Activated naive CD8-positive, alpha-beta T cell treated with anti-CD3 and anti-CD28 coated beads, Interleukin-2, amount 50 U/mL, for 24 hours (primary cell): Measurements from ENCODE around the gene CD1D.

Source experiments
- ATAC-seq: fragments of 150-1000 bp; cut with Tn5 transposase; one replicate; pipeline ENCODE4 v1.10.0; 2021
- DNase-seq: peaks from one replicate; pipeline ENCODE4 v3.0.0; 2021
- H3K27ac Mint-ChIP-seq: one replicate; pipeline ENCODE4 v1.8.0; 2021; ENCODE audit warnings: mild to moderate bottlenecking, mixed read lengths
- H3K27me3 Mint-ChIP-seq: one replicate; pipeline ENCODE4 v1.8.0; 2021; ENCODE audit warnings: mixed read lengths
- H3K36me3 Mint-ChIP-seq: one replicate; pipeline ENCODE4 v1.8.0; 2021; ENCODE audit warnings: low read depth, mixed read lengths
- H3K4me1 Mint-ChIP-seq: one replicate; pipeline ENCODE4 v1.8.0; 2021; ENCODE audit warnings: mixed read lengths
- H3K4me3 Mint-ChIP-seq: one replicate; pipeline ENCODE4 v1.8.0; 2021; ENCODE audit warnings: mild to moderate bottlenecking, moderate library complexity, mixed read lengths
- H3K9me3 Mint-ChIP-seq: one replicate; pipeline ENCODE4 v1.8.0; 2021; ENCODE audit warnings: mixed read lengths

The CD1D gene

DNA sequence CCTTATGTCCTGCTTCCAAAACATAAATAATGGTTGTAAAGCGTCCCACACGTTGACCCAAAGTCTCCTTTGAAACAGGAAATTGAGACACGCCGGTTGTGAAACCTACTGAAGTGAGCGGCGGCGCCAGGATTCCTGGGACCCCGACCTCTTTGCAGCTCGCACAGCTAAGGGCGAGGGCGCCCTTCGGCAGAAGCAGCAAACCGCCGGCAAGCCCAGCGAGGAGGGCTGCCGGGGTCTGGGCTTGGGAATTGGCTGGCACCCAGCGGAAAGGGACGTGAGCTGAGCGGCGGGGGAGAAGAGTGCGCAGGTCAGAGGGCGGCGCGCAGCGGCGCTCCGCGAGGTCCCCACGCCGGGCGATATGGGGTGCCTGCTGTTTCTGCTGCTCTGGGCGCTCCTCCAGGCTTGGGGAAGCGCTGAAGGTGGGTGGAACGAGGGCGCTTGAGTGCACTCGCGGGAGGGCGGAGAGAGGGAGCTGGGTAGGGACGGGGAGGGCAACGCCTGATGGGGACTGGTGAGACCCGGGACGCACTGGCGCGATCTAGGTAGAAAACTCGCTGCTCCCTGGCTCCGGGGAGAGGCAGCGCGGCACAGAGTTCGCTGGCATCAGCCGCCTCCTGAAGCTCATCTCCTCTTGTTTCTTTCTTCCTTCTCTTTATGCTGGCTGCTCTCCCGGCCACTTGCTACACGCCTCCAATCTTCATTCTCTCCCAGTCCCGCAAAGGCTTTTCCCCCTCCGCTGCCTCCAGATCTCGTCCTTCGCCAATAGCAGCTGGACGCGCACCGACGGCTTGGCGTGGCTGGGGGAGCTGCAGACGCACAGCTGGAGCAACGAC lies at the start of gene CD1D:
CD1D (plus strand) TSS at position 155 of the 836 bp plus-strand sequence; CDS start at position 362, 207 bp downstream.
- H3K4me1 Mint-ChIP-seq = peaks cover 24% of the 10 kb centered on the region
- DNase-seq = peak; percentile 11
- no peaks in the 10 kb centered on the region for H3K9me3 Mint-ChIP-seq
- H3K4me3 Mint-ChIP-seq = peak within 1 kb of the TSS; percentile 73
- peak; percentile 41 for ATAC-seq
- H3K27me3 Mint-ChIP-seq = peaks cover 62% of the 10 kb centered on the region
- H3K36me3 Mint-ChIP-seq = no peaks in the 10 kb centered on the region
- H3K27ac Mint-ChIP-seq = no peak within 1 kb of the TSS

DNA sequence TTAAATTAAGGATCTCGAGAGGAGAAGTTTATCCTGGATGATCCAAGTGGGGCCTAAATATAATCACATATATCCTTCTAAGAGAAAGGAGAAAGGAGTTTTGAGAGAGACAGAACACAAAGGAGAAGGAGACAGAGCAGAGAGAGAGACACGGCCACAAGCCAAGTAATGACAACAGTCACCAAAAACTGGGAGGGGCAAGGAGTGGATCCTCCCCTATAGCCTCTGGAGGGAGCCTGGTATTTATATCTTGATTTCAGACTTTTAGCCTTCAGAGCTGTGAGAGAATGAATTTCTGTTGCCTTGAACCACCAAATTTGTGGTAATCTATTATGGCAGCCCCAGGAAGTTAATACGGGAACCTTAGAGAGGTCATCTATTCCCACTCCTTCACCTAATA lies 49.5 kb upstream of the CD1D start:
- ATAC-seq = no peak
- Mint-ChIP-seq H3K4me3 (no peak overlapping the region), H3K36me3 (no peaks in the 10 kb centered on the region), H3K9me3 (no peaks in the 10 kb centered on the region), H3K27me3 (no peaks in the 10 kb centered on the region), H3K27ac (no peak overlapping the region), H3K4me1 (no peaks in the 10 kb centered on the region)
- no peak for DNase-seq

GRCh38 chr1:158140764-158141192 lies 39.9 kb upstream of the CD1D start:
- no peak for ATAC-seq
- Mint-ChIP-seq H3K4me1 (no peaks in the 10 kb centered on the region), H3K4me3 (no peak overlapping the region), H3K36me3 (no peaks in the 10 kb centered on the region), H3K9me3 (no peaks in the 10 kb centered on the region), H3K27me3 (peaks cover 2% of the 10 kb centered on the region), H3K27ac (no peak overlapping the region)
- no peak for DNase-seq

DNA sequence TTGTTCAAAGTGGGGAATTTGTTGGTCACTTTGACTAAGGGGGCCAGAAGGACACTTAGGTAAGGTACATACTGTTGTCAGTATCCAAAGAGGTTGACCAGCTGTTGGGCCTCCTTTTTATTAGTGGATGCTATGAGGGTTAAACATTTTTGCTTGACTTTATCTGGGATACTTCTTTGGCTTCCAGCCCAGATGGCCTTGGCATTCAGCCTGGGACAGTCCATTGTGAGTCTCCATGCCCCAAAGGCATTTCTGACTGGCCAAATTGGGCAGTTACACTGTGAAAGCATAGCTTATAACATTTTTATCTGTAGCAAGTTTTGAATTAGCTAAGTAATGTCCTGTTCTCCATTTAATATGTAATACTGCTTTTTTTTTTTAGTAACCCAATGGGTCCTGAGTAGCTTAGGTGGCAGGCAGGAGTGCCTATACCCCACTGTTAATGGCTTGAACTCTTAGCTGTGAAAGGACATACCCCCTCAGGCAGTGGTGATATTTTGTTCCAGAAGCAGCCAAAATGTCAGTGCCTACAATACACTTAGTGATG lies 35.4 kb upstream of the CD1D start:
- no peak overlapping the region for H3K27ac Mint-ChIP-seq
- peaks cover 1% of the 10 kb centered on the region for H3K36me3 Mint-ChIP-seq
- ATAC-seq (no peak), DNase-seq (no peak)
- H3K4me1 Mint-ChIP-seq = peaks cover 21% of the 10 kb centered on the region
- H3K4me3 Mint-ChIP-seq = no peak overlapping the region
- H3K9me3 Mint-ChIP-seq = no peaks in the 10 kb centered on the region
- H3K27me3 Mint-ChIP-seq = no peaks in the 10 kb centered on the region

DNA sequence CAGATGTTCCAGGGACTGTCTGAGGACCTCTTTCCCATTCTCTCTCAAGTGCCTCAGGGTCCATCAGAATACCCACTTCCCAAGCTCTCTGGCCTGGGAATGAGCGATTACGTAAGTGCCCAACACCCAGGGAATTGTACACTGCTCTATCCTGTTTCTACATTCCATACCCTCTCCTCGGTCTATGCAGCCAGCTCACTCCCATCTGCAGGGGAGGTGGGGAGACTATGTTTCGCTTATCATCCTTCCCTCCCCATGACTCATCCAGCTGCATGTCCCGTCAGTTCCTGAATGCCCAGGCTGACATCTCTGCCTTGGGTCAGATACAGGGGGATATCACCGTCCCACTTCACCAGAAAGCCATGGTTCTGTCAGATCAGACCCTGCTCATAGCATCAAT lies 34.5 kb upstream of the CD1D start:
- H3K27ac Mint-ChIP-seq = no peak overlapping the region
- peaks cover 1% of the 10 kb centered on the region for H3K36me3 Mint-ChIP-seq

DNA sequence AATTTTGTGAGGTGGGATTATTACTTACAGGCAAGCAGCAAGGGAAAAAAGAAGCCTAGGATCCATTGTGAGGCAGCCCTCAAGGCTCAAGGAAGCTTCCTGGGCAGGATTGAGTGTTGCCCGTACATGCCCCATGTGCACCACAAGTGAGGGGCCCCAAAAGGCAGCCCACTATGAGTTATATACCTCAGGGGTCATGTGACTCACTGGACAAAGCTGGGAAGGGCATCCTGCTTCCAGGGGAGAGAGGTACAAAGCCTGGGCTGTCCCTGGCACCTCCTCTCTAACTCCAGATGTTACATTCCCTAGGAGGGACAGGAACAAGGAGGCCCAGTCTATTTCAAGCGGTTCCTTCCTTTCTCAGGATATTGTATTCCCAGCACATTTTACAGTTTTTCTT lies 34.0 kb upstream of the CD1D start:
- DNase-seq (no peak), ATAC-seq (no peak)
- H3K4me1 Mint-ChIP-seq = peaks cover 28% of the 10 kb centered on the region
- H3K9me3 Mint-ChIP-seq = no peaks in the 10 kb centered on the region
- H3K27me3 Mint-ChIP-seq = no peaks in the 10 kb centered on the region
- H3K36me3 Mint-ChIP-seq = peaks cover 1% of the 10 kb centered on the region
- H3K27ac Mint-ChIP-seq = no peak overlapping the region
- H3K4me3 Mint-ChIP-seq = no peak overlapping the region

More for the DNA sequence above, 34.5 kb upstream of the CD1D start:
- ATAC-seq (no peak), DNase-seq (no peak)
- H3K27me3 Mint-ChIP-seq = no peaks in the 10 kb centered on the region
- peaks cover 28% of the 10 kb centered on the region for H3K4me1 Mint-ChIP-seq
- no peak overlapping the region for H3K4me3 Mint-ChIP-seq
- H3K9me3 Mint-ChIP-seq = no peaks in the 10 kb centered on the region

DNA sequence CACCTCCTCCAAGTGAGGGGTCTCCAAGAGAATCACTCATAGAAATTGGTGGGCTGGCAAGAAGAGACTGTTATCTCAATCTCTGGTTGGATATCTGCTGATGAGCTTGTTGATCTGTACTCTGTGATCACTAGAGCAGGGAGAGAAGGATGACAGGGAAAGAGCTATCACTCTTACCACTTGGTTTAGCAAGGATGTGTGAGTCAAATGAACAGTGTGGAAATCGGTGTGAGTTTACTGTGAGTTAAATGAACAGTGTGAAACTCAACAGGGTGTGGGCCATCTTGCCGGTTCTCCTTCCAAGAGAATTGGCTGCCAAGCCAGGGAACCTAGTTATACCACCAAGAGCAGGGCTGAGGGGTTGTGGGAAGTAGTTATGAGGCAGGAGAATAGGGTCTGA lies 33.3 kb upstream of the CD1D start:
- DNase-seq (no peak), ATAC-seq (no peak)
- Mint-ChIP-seq H3K27ac (no peak overlapping the region), H3K36me3 (peaks cover 1% of the 10 kb centered on the region), H3K27me3 (no peaks in the 10 kb centered on the region), H3K9me3 (no peaks in the 10 kb centered on the region), H3K4me1 (peaks cover 28% of the 10 kb centered on the region), H3K4me3 (no peak overlapping the region)

- H3K36me3 Mint-ChIP-seq = peaks cover 1% of the 10 kb centered on the region
- H3K27me3 Mint-ChIP-seq = no peaks in the 10 kb centered on the region
- H3K4me3 Mint-ChIP-seq = no peak overlapping the region
- no peak for ATAC-seq
- DNase-seq = no peak
- peaks cover 29% of the 10 kb centered on the region for H3K4me1 Mint-ChIP-seq
- H3K27ac Mint-ChIP-seq = no peak overlapping the region
- no peaks in the 10 kb centered on the region for H3K9me3 Mint-ChIP-seq
Measured at GRCh38 chr1:158147869-158148268, 32.8 kb upstream of the CD1D start.

DNA sequence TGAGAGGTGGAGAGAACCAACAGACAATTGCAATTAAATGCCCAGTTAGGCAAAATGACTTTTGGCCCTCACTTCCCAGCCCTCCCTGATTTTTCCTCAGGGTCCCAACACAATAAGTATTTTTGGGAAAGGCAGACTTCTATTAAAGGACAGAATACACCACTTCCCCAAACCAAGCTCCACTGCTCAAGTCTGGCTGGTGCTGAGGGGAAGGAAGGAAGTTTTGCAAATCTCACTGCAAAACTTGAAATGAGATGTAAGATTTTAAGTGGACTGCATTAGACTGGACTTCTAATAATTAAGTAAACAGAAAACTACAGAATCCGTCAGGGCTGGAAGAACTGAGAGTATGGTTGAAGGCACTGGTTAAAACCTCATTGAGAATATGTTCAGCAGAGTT lies 32.2 kb upstream of the CD1D start:
- no peak for ATAC-seq
- H3K9me3 Mint-ChIP-seq = no peaks in the 10 kb centered on the region
- no peaks in the 10 kb centered on the region for H3K27me3 Mint-ChIP-seq
- no peak for DNase-seq
- H3K4me1 Mint-ChIP-seq = peaks cover 30% of the 10 kb centered on the region
- peaks cover 1% of the 10 kb centered on the region for H3K36me3 Mint-ChIP-seq
- peak overlapping the region; percentile 83 for H3K4me3 Mint-ChIP-seq
- H3K27ac Mint-ChIP-seq = no peak overlapping the region

DNA sequence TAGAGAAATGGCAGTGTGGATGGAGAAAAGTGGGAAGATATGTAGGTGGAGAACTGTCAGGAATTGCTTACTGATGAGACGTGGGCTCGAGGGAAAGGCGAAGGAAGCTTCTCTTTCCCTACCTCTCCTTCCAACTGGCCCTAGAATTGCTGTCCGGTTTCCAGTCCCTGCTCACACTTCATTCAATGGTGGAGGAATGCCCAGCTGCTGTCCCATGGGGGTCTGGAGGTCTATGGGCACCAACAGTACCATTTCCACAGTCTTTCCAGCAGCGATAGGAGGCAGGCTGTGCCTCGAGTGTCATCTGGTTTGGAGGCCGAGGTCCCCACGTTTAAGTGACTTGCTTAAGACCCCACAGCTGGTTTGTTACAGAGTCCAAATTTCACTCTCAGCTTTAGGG lies 31.5 kb upstream of the CD1D start:
- peaks cover 30% of the 10 kb centered on the region for H3K4me1 Mint-ChIP-seq
- no peak overlapping the region for H3K27ac Mint-ChIP-seq
- H3K9me3 Mint-ChIP-seq = no peaks in the 10 kb centered on the region
- H3K4me3 Mint-ChIP-seq = peak overlapping the region; percentile 83
- ATAC-seq = no peak
- H3K36me3 Mint-ChIP-seq = peaks cover 1% of the 10 kb centered on the region
- peaks cover 3% of the 10 kb centered on the region for H3K27me3 Mint-ChIP-seq
- no peak for DNase-seq

- peaks cover 4% of the 10 kb centered on the region for H3K27me3 Mint-ChIP-seq
- no peaks in the 10 kb centered on the region for H3K9me3 Mint-ChIP-seq
- peaks cover 1% of the 10 kb centered on the region for H3K36me3 Mint-ChIP-seq
- DNase-seq = peak; percentile 78
- H3K4me3 Mint-ChIP-seq = peak overlapping the region; percentile 83
- peak; percentile 91 for ATAC-seq
- peak overlapping the region; percentile 89 for H3K27ac Mint-ChIP-seq
- H3K4me1 Mint-ChIP-seq = peaks cover 30% of the 10 kb centered on the region
Measured at GRCh38 chr1:158149577-158150269, 31.0 kb upstream of the CD1D start.

DNA sequence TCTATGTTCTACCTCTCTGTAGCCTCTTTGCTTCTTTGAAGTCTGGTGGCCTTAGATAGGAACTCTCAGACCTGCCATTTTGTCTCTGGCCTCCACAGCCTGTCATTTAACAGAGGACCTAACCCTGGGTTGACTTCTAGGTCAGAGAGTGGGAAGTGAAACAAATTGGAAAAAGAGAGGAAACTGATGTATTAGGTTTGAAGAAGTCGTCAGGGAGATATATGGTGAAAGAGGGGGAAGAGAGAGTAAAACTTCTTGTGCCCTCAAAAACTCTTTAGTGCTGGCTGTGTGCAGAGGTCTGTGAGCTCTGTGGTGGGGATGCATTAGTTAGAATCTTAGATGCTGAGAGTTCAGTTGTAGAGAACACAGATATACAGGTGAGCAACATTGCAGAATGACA lies 30.2 kb upstream of the CD1D start:
- H3K36me3 Mint-ChIP-seq = peaks cover 1% of the 10 kb centered on the region
- peak overlapping the region; percentile 89 for H3K27ac Mint-ChIP-seq
- ATAC-seq (no peak), DNase-seq (no peak)
- H3K9me3 Mint-ChIP-seq = no peaks in the 10 kb centered on the region
- H3K27me3 Mint-ChIP-seq = peaks cover 4% of the 10 kb centered on the region
- peaks cover 30% of the 10 kb centered on the region for H3K4me1 Mint-ChIP-seq
- peak overlapping the region; percentile 83 for H3K4me3 Mint-ChIP-seq

GRCh38 chr1:158153179-158153578 lies 27.5 kb upstream of the CD1D start:
- ATAC-seq (no peak), DNase-seq (no peak)
- Mint-ChIP-seq H3K9me3 (no peaks in the 10 kb centered on the region), H3K4me3 (no peak overlapping the region), H3K27me3 (peaks cover 4% of the 10 kb centered on the region), H3K4me1 (peaks cover 28% of the 10 kb centered on the region), H3K27ac (no peak overlapping the region), H3K36me3 (peaks cover 1% of the 10 kb centered on the region)

DNA sequence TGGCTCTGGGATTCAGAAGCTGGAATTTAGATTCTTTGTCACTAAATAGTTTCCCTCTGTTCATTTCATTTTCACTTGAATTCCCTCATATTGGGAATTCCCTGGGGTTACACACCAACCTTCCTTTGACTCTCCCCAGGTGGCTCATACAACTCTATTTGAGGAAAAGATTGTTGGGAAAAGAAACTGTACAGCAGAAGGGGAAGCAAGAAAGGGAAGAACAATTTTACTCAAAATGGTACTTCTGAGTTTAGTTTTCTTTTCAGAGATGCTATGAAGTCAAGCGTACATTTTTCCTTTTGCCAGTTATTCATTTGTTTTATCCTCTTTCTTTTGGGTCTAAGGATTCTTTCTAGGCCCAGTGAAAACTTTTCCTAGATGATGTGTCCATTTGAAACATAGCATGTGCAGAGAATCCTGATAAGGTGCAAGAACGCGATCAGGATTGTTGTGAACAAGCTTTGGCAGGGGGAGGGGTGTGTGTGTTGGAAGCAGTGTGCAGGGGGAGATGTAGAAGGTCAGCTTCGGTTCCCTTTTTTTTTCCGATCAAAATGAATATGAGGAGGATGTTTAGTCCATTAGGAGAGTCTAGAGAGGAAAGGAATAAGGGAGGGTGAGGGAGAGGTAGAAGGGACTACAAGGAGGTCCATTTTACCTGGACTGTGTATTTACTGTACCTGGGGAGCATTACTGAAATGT lies 26.8 kb upstream of the CD1D start:
- DNase-seq = no peak
- no peak for ATAC-seq
- no peaks in the 10 kb centered on the region for H3K9me3 Mint-ChIP-seq
- H3K4me3 Mint-ChIP-seq = no peak overlapping the region
- H3K27me3 Mint-ChIP-seq = peaks cover 4% of the 10 kb centered on the region
- H3K36me3 Mint-ChIP-seq = peaks cover 1% of the 10 kb centered on the region
- H3K27ac Mint-ChIP-seq = no peak overlapping the region
- peaks cover 21% of the 10 kb centered on the region for H3K4me1 Mint-ChIP-seq
